ENCODE data around the gene DOP1B.
"Not testable (repeated sequence)": the region's sequence is repeated elsewhere in the genome, so short reads cannot be mapped to it uniquely, and the experiment has no call there.

DOP1B gene

DNA sequence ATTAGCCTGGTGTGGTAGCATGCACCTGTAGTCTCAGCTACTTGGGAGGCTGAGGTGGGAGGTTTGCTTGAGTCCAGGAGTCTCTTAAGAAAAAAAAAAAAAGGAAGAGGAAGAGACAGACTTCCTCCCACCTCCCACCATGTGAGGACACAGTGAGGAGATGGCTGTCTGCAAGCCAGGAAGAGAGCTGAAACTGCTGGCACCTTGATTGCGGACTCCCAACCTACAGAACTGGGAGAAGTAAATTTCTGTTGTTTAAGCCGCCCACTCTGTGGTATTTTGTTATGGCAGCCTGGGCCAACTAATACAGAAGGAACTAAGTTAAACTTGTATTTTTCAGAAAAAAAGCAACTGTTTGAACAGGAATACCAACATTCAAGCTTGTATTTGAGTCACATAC is 21.7 kb downstream of the DOP1B start:
- no peak for DNase-seq

- no peak for DNase-seq
Observed at GRCh38 chr21:36179145-36179544, 22.5 kb downstream of the DOP1B start.

DNA sequence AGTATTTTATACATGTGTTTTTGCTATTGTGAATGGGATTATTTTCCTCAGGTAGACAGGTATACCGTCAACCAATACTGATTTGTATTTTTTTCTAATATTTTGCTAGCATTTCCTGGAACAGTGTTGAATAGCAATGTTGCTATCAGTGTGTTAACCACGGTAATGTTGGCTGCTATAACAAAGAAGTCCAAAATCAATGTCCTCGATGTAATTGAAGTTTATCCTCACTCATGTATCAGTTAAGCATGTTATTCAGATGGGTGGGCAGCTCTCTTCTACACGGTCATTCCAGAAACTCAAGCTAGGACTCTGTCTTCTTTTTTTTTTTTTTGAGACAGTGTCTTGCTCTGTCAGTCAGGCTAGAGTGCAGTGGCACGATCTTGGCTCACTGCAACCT is 24.3 kb downstream of the DOP1B start:
- no peak for DNase-seq

- DNase-seq = no peak
Observed at GRCh38 chr21:36183144-36183795, 26.6 kb downstream of the DOP1B start.

GRCh38 chr21:36184545-36184944 is 27.9 kb downstream of the DOP1B start:
- DNase-seq = no peak

DNA sequence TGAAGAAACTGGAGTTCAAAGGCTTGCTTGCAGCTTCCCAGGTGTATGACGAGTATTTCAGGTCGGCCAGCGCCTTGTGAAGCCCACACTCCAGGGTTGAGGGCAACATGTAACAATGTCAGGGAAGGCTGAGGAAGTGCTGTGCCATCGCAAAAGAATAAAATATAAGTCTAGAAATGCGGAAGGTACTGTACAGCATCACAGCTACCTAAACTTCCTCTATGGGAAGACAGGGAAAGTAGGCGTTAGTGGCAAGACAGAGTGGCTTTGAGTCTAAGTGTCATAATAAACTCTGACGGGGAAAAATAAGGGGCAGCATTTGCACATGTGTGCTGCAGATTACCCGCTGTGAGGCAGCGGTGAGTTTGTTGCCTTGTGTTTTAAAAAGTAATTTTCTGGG is 28.9 kb downstream of the DOP1B start:
- DNase-seq = no peak

- no peak for DNase-seq
Observed at GRCh38 chr21:36186081-36186480, 29.5 kb downstream of the DOP1B start.

DNA sequence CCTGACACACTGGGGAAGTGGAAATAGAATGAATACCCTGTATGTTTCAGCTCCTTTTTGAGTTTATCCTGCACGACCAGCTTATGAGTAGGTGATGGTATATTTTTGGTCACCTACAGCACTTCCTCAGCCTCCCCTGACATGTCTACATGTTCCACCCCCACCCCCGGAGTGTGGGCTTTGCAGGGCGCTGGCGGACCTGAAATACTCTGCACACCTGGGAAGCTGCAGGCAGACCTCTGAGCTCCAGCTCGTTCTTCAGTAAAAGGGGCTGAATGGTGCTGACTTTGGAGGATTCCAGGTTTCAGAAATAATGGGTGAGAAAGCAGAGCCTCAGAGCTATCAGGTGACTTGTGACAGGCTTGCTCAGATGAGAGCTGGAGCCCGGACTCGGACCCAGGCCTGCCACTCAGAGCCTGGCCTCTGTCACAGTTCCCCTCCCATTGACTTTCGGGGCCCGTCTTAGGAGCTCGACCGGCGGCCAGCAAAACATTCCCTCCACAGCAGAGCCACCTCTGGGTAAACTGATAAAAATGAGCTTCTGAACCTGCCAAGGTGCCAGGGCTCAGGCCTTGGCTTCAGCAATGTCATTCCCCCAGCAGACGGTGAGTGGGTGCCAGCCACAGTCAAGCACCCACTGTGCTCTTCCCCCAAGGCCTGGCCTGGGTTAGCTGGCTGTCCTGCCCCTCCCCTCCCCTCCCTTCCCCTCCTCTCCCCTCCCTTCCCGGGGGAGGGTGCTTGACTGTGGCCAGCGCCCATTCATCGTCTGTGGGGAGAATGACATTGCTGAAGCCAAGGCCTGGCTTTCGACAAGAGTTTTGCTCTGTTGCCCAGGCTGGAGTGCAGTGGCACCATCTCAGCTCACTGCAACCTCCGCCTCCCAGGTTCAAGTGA is 30.1 kb downstream of the DOP1B start:
- DNase-seq = no peak

DNA sequence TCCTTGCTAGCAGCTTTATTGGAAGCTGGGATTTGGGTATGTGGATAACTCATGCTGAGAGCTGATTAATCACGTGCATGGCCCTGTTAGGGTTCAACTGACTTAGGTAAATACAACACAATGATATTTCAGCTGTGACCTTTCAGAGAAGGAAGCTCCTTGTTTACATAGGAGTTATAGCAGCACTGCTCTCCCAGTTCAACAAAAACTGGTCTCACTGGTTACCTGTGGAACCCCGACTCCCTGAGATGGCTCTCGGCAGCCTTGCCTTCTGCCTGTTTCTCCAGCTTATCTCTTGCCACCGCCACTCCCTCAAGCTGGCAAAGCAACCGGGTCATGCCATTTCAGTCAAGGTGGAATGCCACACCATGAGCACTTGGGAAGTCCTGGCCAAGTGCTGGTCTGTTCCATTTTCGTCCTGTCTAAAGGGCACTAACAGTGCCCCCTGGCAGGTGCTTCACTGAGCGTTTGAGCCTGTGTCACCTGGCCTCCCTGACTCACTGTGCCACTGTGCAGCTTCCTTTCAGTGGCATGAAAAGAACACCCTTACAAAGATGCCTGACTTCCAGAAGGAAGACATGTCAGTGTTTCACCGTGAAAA is 31.6 kb downstream of the DOP1B start:
- DNase-seq = no peak

- no peak for DNase-seq
Observed at GRCh38 chr21:36188937-36189336, 32.3 kb downstream of the DOP1B start.

DNA sequence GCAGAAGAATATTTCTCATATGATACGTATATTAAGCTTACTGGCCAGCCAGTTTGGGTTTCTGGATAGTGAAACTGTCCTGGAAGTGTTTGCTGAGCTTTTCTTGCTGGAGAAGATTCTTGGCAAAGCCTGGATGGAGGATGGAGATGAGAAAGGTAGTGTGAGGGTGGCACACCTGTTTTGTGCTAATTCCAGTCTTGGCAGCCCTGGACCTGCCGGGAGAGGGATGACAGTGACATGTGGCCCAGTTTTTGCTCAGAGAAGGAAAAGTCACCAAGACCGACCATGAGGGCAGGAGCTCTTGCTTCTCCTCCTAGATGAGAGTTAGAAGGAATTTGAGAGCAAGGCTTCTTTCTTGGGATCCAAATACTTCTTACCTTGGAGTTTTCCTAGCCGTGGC is 34.1 kb downstream of the DOP1B start:
- no peak for DNase-seq

DNA sequence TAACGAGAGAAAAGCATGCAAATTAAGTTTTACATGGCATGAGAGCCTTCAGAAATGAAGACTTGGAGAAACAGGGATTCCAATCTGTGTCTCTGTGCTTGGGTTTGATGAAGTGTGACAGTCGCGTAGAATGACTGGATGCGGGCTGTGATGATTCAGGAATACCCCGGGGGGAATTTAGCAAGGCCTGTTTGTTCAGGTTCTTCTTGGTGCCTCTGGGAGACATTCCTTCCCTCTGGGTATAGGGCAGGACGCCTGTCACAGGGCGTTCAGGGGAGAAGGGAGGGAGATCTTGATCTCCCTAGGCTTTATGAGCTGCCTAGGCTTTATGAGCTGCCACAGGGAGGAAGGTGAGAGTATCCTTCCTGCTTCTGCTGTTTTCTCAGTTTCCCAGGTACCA is 36.6 kb downstream of the DOP1B start:
- no peak for DNase-seq

- no peak for DNase-seq
Observed at GRCh38 chr21:36194024-36194423, 37.4 kb downstream of the DOP1B start.

GRCh38 chr21:36195613-36196012 is 39.0 kb downstream of the DOP1B start:
- no peak for DNase-seq

DNA sequence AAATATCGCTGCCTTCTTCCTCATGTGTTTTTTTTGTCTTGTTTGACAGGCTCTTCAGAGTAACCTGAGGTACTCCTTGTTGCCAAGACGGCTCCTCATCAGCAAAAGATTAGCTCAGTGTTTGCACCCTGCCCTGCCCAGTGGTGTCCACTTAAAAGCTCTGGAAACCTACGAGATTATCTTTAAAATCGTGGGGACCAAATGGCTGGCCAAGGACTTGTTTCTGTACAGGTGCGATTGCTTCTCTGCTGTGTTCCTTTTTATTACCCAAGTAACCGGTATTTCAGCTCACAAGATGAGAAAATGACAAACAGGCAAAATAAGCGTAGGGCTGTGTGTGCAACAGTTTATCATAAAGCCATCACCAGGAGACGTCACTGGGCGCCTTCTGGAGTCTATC is 42.4 kb downstream of the DOP1B start:
- no peak for DNase-seq

DNA sequence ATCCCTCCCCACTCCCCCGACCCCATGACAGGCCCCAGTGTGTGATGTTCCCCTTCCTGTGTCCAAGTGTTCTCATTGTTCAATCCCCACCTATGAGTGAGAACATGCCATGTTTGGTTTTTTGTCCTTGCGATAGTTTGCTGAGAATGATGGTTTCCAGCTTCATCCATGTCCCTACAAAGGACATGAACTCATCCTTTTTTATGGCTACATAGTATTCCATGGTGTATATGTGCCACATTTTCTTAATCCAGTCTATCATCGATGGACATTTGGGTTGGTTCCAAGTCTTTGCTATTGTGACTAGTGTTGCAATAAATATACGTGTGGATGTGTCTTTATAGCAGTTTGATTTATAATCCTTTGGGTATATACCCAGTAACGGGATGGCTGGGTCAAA is 43.0 kb downstream of the DOP1B start:
- DNase-seq = not testable (repeated sequence)

DNA sequence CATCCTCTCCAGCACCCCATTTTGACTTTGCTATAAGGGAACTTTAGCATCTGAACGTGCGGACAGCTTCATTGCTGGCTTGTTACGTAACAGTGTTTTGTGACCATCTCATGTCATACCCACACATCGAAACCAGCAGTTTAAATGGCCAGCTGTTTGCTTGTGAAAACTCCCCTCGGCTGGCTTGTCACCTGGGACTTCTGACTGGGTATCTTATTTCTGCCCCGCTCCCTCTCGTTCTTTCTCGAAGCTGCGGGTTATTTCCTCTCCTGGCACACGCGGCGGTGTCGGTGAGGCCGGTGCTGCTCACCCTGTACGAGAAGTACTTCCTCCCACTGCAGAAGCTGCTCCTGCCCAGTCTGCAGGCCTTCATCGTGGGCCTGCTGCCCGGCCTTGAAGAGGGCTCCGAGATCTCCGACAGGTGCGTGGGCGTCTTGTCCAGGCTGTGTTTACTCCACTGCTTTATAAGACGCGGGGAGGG is 43.5 kb downstream of the DOP1B start:
- no peak for DNase-seq

DNA sequence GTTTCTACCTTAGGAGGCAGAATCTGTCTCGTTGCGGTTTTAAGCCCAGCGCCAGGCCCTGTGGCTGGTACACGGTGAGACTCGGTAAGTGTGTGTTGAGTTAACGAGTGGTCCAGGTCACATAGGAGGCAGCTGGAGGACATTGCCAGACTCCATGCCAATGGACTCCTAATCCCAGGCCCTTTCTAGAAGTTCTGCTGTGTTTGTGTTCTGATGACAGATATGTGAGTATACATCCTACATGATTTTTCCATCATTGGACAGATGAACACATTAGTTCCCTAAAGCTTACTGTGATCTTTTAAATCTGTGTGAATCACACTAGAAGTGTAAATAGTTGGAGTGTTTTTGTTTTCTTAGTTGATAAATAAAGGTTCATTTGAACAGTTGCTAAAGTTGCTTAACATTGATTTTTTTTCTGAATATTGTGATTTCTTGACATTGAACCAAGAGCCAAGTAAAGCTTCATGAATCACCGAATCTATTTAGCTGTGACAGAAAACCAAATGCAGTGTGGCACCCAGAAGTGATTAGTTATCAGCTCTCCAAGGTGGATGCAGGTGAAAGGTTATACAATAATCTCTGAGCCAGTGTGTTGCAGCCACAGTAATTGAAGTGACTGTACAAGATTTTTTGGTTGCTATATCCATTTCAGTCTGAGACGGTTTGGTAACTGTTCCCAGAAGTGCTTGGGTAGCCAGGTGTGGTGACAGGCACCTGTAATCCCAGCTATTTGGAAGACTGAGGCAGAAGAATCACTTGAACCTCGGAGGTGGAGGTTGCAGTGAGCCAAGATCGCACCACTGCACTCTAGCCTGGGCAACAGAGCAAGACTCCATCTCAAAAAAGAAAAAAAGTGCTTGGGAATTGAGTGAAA is 46.3 kb downstream of the DOP1B start:
- DNase-seq = no peak

DNA sequence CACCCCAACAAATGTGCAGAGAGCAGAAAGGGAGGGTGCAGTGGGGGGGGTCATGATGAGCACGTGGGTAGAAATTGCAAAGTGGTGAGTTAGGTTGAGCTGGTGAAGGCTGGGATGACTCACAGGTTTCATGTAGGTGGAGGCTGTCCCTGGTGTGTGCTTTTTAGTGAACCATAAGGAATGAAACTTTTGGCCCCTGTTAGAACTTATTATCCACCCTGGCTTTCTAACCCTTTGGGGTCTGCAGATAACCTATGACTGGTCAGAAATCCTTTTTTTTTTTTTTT is 46.9 kb downstream of the DOP1B start:
- DNase-seq = peak; percentile 58

DNA sequence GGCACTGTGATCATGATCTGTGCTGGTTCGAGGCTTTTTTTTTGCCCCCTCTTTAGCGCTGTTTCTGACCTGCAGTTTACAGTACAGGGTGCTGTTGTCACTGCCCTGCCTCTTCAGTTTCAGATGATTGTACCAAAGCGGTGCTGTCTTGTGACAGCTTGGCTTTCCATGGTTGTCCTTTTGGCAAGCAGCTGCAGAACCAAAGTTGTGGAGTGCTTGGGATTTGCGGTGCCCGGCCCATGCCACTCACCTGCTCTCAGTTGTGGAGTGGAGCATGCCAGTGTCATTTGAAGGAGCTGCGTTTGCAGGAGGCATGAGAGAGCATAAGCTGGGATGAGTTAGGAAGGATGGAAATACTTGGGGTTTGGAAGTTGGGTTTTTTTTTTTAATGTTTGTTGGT is 48.4 kb downstream of the DOP1B start:
- no peak for DNase-seq

DNA sequence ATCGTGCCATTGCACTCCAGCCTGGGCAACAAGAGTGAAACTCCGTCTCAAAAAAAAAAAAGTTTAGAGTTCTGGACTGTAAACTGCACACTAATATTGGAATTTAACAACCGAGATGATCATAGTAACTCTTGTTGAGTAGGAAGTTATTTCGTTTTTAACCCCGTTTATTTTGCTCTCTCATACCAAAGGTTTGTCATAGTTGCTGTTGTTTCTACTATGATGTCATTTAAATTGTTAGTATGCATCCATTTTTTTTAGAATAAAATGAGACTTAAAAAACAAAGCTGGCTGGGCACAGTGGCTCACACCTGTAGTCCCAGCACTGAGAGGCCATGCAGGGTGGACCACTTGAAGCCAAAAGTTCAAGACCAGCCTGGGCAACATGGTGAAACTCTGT is 49.3 kb downstream of the DOP1B start:
- no peak for DNase-seq
